Osteoblast (primary cell): Measurements from ENCODE around the gene ST6GAL1. TPM values are rescaled to one million over a fixed set of nuclear protein-coding genes. Genes with fewer than 3 reads are reported as not detected.
A peak's percentile ranks its signal among the peaks of the same experiment; 100 is the strongest.

Experiments
- DNase-seq: peaks from one replicate; pipeline ENCODE4 v3.0.0; 2011; ENCODE audit warnings: low spot score, mixed read lengths; ENCODE audit not compliant: insufficient read length; ENCODE audit errors: missing footprints
- H2AFZ ChIP-seq: 2 replicates; pipeline ENCODE4 v1.6.0; 2011; ENCODE audit warnings: mild to moderate bottlenecking, low read length
- H3K27ac ChIP-seq: 2 replicates; pipeline ENCODE4 v1.5.1; 2011; ENCODE audit warnings: mild to moderate bottlenecking, low read depth, low read length, moderate library complexity
- H3K27me3 ChIP-seq: 2 replicates; pipeline ENCODE4 v1.6.0; 2012; ENCODE audit warnings: mild to moderate bottlenecking, control low read depth, inconsistent platforms, low read length, moderate library complexity; ENCODE audit not compliant: insufficient read depth
- H3K36me3 ChIP-seq: 2 replicates; pipeline ENCODE4 v1.5.1; 2011; ENCODE audit warnings: mild to moderate bottlenecking, low read length, control low read depth, moderate library complexity; ENCODE audit not compliant: insufficient read depth
- H3K4me1 ChIP-seq: 2 replicates; pipeline ENCODE4 v1.5.1; 2011; ENCODE audit warnings: mild to moderate bottlenecking, low read length, control low read depth, moderate library complexity; ENCODE audit not compliant: insufficient read depth
- H3K4me2 ChIP-seq: 2 replicates; pipeline ENCODE4 v1.6.0; 2011; ENCODE audit warnings: mild to moderate bottlenecking, low read length; ENCODE audit not compliant: insufficient read depth
- H3K4me3 ChIP-seq: fragments of 200-600 bp; sonication (generic); 3 replicates; pipeline ENCODE4 v1.5.1; 2012; ENCODE audit warnings: mild to moderate bottlenecking, low read length, inconsistent platforms; ENCODE audit not compliant: insufficient read depth
- H3K79me2 ChIP-seq: 2 replicates; pipeline ENCODE4 v1.6.0; 2012; ENCODE audit warnings: mild to moderate bottlenecking, low read length, control low read depth, inconsistent platforms; ENCODE audit not compliant: insufficient read depth
- H3K9me3 ChIP-seq: 2 replicates; pipeline ENCODE4 v1.5.1; 2011; ENCODE audit warnings: low read depth, low read length, control low read depth
- H4K20me1 ChIP-seq: 2 replicates; pipeline ENCODE4 v1.6.0; 2012; ENCODE audit warnings: mild to moderate bottlenecking, low read length, control low read depth; ENCODE audit not compliant: insufficient read depth
- total RNA-seq: library from RNA; depleted of rRNA; stranded (reverse); fragments of >200 nt; gene quantifications from 2 replicates; pipeline ENCODE4 v1.2.3, GENCODE V29; 2012
- TF ChIP-seq, protein P1 (sequence below): IDR thresholded peaks from 2 replicates; pipeline ENCODE4 v1.5.1; 2011; ENCODE audit warnings: mild to moderate bottlenecking, low read depth, low read length, moderate library complexity; ENCODE audit errors: extremely low read depth

The ST6GAL1 gene
- total RNA-seq, 1 donor: 8.0 TPM

DNA sequence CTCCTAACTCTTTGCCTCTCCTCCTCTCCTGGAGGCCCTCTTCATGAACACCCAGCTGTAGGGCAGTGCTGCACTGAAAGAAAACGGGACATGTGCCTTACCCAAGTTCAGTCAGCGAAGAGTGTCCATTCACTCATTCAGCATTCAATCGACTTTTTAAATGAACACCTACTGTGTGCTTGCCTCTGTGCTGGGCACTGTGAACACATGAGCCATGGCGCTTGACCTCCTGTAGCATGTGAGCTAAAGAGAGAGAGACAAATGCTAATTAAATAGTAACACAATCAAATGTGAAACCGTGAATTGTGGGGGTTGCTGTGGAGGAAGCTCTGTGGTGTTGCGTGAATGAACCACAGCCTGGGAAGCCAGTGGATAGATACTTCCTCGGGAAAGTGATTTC lies 43.4 kb downstream of the ST6GAL1 start:
- H3K4me3 ChIP-seq: no peak overlapping the region

DNA sequence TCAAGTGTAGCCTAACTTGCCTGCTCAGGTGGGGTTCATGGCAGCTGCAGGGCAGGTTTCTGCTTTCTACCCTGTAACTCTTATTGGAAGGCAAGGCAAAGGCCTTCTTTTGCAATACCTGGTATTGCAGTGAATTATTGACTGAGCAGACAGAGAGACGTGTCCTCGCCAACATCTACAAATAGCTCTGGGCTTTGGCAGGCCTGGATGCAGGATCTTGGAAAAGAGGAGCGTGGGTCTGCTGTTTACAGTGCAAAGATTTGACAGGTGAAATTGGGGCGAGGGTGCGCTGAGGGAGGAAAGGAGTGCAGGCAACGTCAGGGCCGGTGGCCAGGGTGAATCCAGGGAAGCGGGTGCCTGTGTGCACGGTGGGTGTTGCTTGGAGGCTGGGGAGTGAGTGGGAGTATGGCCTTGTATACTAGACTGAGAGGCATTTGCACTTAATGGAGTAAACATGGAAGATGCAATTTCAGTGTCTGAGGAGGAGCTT lies 44.5 kb downstream of the ST6GAL1 start:
- Histone ChIP-seq H3K27me3 (no peaks in the 10 kb centered on the region), H3K9me3 (no peaks in the 10 kb centered on the region), H3K27ac (no peak overlapping the region), H3K4me2 (no peak overlapping the region), H2AFZ (no peak overlapping the region), H3K79me2 (no peaks in the 10 kb centered on the region), H3K36me3 (no peaks in the 10 kb centered on the region), H3K4me1 (no peaks in the 10 kb centered on the region), H3K4me3 (no peak overlapping the region), H4K20me1 (no peaks in the 10 kb centered on the region)
- TF ChIP-seq, protein P1, sequence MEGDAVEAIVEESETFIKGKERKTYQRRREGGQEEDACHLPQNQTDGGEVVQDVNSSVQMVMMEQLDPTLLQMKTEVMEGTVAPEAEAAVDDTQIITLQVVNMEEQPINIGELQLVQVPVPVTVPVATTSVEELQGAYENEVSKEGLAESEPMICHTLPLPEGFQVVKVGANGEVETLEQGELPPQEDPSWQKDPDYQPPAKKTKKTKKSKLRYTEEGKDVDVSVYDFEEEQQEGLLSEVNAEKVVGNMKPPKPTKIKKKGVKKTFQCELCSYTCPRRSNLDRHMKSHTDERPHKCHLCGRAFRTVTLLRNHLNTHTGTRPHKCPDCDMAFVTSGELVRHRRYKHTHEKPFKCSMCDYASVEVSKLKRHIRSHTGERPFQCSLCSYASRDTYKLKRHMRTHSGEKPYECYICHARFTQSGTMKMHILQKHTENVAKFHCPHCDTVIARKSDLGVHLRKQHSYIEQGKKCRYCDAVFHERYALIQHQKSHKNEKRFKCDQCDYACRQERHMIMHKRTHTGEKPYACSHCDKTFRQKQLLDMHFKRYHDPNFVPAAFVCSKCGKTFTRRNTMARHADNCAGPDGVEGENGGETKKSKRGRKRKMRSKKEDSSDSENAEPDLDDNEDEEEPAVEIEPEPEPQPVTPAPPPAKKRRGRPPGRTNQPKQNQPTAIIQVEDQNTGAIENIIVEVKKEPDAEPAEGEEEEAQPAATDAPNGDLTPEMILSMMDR: no peak
- no peak for DNase-seq

More for the DNA sequence above, 43.4 kb downstream of the ST6GAL1 start:
- TF ChIP-seq, protein P1: no peak
- no peak for DNase-seq
- no peaks in the 10 kb centered on the region for H3K27me3 ChIP-seq
- H3K36me3 ChIP-seq: no peaks in the 10 kb centered on the region
- no peak overlapping the region for H3K27ac ChIP-seq
- no peaks in the 10 kb centered on the region for H4K20me1 ChIP-seq
- H2AFZ ChIP-seq: no peak overlapping the region
- H3K9me3 ChIP-seq: no peaks in the 10 kb centered on the region
- no peak overlapping the region for H3K4me2 ChIP-seq
- H3K79me2 ChIP-seq: no peaks in the 10 kb centered on the region
- no peaks in the 10 kb centered on the region for H3K4me1 ChIP-seq

DNA sequence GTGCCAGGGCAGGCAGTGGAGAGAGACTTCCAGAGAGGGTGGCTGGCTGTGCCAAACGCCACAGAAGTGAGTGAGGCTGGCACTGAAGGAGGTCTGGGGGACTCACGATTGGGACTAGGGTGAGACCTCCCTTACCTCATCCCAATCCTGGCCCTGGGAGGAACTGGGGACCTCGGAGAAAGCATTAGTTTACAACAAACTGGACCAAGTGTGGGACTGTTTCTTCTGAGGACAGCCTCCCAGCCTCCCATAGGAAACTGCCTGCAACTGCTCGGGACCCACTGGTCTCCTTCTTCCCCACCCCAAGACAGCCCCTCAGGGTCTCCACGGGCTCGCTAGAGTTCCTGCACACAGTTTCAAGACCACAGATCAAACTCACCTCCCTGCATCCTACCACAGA lies 45.4 kb downstream of the ST6GAL1 start:
- Histone ChIP-seq H3K79me2 (no peaks in the 10 kb centered on the region), H3K9me3 (no peaks in the 10 kb centered on the region), H3K27me3 (no peaks in the 10 kb centered on the region), H3K4me3 (no peak overlapping the region), H3K4me2 (no peak overlapping the region), H3K27ac (no peak overlapping the region), H3K4me1 (no peaks in the 10 kb centered on the region), H4K20me1 (no peaks in the 10 kb centered on the region), H2AFZ (no peak overlapping the region), H3K36me3 (no peaks in the 10 kb centered on the region)
- TF ChIP-seq, protein P1: no peak
- no peak for DNase-seq

DNA sequence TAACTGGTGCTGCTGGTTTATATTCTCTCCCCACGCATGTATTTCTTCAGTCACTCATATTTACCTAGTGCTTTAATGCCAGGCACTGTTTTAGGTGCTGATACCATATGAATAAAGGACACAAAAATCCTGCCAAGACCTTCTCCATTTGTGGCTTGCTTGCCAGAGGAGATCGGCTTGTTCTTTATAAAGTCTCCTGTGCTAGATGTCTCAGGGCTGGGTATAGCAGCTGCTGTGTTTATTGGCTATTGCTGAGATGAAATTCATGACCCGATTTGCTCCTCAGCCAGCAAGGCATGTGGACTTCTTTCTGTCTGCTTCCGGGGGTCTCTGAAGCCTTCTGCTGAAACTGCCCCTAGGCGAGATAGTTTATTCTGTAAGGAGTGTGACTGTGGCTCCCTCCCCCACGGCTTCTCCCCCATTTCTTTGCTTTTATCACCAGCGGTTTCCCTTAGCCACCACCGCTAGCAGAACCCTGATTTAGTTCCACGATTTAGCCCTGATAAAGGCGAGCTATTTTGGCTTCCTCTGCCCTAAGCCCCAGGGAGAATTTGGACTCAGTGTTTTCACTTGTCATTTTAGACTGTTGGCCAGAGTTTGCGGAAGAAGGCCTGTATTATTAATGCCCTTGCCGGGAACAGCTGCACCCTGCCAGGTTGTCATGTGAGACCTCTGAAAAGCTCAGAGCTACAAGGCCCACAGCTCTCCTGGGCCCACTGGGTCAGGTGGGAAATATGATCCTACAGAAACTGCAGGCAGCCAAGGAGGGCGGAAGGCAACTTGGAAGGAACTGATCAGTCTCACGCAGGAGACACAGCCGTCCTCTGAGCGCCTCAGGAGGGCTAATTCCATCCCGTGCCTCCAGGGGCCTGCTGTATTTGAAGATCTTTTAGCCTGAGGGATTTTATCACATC lies 46.8 kb downstream of the ST6GAL1 start:
- H3K36me3 ChIP-seq: no peaks in the 10 kb centered on the region
- no peaks in the 10 kb centered on the region for H3K4me1 ChIP-seq
- TF ChIP-seq, protein P1: no peak
- no peak overlapping the region for H3K4me3 ChIP-seq
- H3K9me3 ChIP-seq: no peaks in the 10 kb centered on the region
- H2AFZ ChIP-seq: peak overlapping the region; percentile 56
- H3K79me2 ChIP-seq: no peaks in the 10 kb centered on the region
- DNase-seq: no peak
- H3K27me3 ChIP-seq: no peaks in the 10 kb centered on the region
- H4K20me1 ChIP-seq: no peaks in the 10 kb centered on the region
- H3K27ac ChIP-seq: no peak overlapping the region
- H3K4me2 ChIP-seq: no peak overlapping the region
